Osteoblast (primary cell): Measurements from ENCODE around the gene PCDH9. TPM values are rescaled to one million over a fixed set of nuclear protein-coding genes. Genes with fewer than 3 reads are reported as not detected.

Source experiments
- DNase-seq: peaks from one replicate; pipeline ENCODE4 v3.0.0; 2011; ENCODE audit warnings: low spot score, mixed read lengths; ENCODE audit not compliant: insufficient read length; ENCODE audit errors: missing footprints
- H2AFZ ChIP-seq: 2 replicates; pipeline ENCODE4 v1.6.0; 2011; ENCODE audit warnings: mild to moderate bottlenecking, low read length
- H3K27ac ChIP-seq: 2 replicates; pipeline ENCODE4 v1.5.1; 2011; ENCODE audit warnings: mild to moderate bottlenecking, low read depth, low read length, moderate library complexity
- H3K27me3 ChIP-seq: 2 replicates; pipeline ENCODE4 v1.6.0; 2012; ENCODE audit warnings: mild to moderate bottlenecking, control low read depth, inconsistent platforms, low read length, moderate library complexity; ENCODE audit not compliant: insufficient read depth
- H3K36me3 ChIP-seq: 2 replicates; pipeline ENCODE4 v1.5.1; 2011; ENCODE audit warnings: mild to moderate bottlenecking, low read length, control low read depth, moderate library complexity; ENCODE audit not compliant: insufficient read depth
- H3K4me1 ChIP-seq: 2 replicates; pipeline ENCODE4 v1.5.1; 2011; ENCODE audit warnings: mild to moderate bottlenecking, low read length, control low read depth, moderate library complexity; ENCODE audit not compliant: insufficient read depth
- H3K4me2 ChIP-seq: 2 replicates; pipeline ENCODE4 v1.6.0; 2011; ENCODE audit warnings: mild to moderate bottlenecking, low read length; ENCODE audit not compliant: insufficient read depth
- H3K4me3 ChIP-seq: fragments of 200-600 bp; sonication (generic); 3 replicates; pipeline ENCODE4 v1.5.1; 2012; ENCODE audit warnings: mild to moderate bottlenecking, low read length, inconsistent platforms; ENCODE audit not compliant: insufficient read depth
- H3K79me2 ChIP-seq: 2 replicates; pipeline ENCODE4 v1.6.0; 2012; ENCODE audit warnings: mild to moderate bottlenecking, low read length, control low read depth, inconsistent platforms; ENCODE audit not compliant: insufficient read depth
- H3K9me3 ChIP-seq: 2 replicates; pipeline ENCODE4 v1.5.1; 2011; ENCODE audit warnings: low read depth, low read length, control low read depth
- H4K20me1 ChIP-seq: 2 replicates; pipeline ENCODE4 v1.6.0; 2012; ENCODE audit warnings: mild to moderate bottlenecking, low read length, control low read depth; ENCODE audit not compliant: insufficient read depth
- CTCF ChIP-seq: IDR thresholded peaks from 2 replicates; pipeline ENCODE4 v1.5.1; 2011; ENCODE audit warnings: mild to moderate bottlenecking, low read depth, low read length, moderate library complexity; ENCODE audit errors: extremely low read depth
- total RNA-seq: library from RNA; depleted of rRNA; stranded (reverse); fragments of >200 nt; gene quantifications from 2 replicates; pipeline ENCODE4 v1.2.3, GENCODE V29; 2012

The PCDH9 gene
- total RNA-seq = 1.1 and 2.9 TPM in 2 replicates

- Histone ChIP-seq H4K20me1 (no peaks in the 10 kb centered on the region), H2AFZ (peak within 1 kb of the TSS; percentile 96), H3K79me2 (no peaks in the 10 kb centered on the region), H3K9me3 (no peaks in the 10 kb centered on the region), H3K27me3 (no peaks in the 10 kb centered on the region), H3K27ac (peak within 1 kb of the TSS; percentile 82), H3K4me3 (peak within 1 kb of the TSS; percentile 89), H3K4me1 (peaks cover 14% of the 10 kb centered on the region), H3K4me2 (peak within 1 kb of the TSS; percentile 98), H3K36me3 (no peaks in the 10 kb centered on the region)
- no peak for TF ChIP-seq CTCF
- no peak for DNase-seq
Measured at GRCh38 chr13:67229481-67230403, at the start of gene PCDH9. Gene PCDH9, minus strand, starts transcription at chr13:67230336. Its CDS starts 1,896 bp downstream, at chr13:67228440.

- Histone ChIP-seq H3K4me1 (peaks cover 16% of the 10 kb centered on the region), H3K27me3 (no peaks in the 10 kb centered on the region), H2AFZ (peak overlapping the region; percentile 4), H3K36me3 (no peaks in the 10 kb centered on the region), H3K27ac (peak overlapping the region; percentile 86), H4K20me1 (no peaks in the 10 kb centered on the region), H3K4me2 (peak overlapping the region; percentile 54), H3K9me3 (no peaks in the 10 kb centered on the region), H3K4me3 (no peak overlapping the region), H3K79me2 (no peaks in the 10 kb centered on the region)
- no peak for TF ChIP-seq CTCF
- no peak for DNase-seq
Measured at GRCh38 chr13:67278235-67278634, 48.1 kb upstream of the PCDH9 start.

- Histone ChIP-seq H3K27me3 (no peaks in the 10 kb centered on the region), H2AFZ (no peak overlapping the region), H3K9me3 (no peaks in the 10 kb centered on the region), H3K36me3 (no peaks in the 10 kb centered on the region), H3K4me2 (peak overlapping the region; percentile 54), H4K20me1 (no peaks in the 10 kb centered on the region), H3K4me3 (no peak overlapping the region), H3K79me2 (no peaks in the 10 kb centered on the region), H3K4me1 (peaks cover 16% of the 10 kb centered on the region), H3K27ac (peak overlapping the region; percentile 63)
- no peak for DNase-seq
- no peak for TF ChIP-seq CTCF
Measured at GRCh38 chr13:67277581-67277980, 47.4 kb upstream of the PCDH9 start.

DNA sequence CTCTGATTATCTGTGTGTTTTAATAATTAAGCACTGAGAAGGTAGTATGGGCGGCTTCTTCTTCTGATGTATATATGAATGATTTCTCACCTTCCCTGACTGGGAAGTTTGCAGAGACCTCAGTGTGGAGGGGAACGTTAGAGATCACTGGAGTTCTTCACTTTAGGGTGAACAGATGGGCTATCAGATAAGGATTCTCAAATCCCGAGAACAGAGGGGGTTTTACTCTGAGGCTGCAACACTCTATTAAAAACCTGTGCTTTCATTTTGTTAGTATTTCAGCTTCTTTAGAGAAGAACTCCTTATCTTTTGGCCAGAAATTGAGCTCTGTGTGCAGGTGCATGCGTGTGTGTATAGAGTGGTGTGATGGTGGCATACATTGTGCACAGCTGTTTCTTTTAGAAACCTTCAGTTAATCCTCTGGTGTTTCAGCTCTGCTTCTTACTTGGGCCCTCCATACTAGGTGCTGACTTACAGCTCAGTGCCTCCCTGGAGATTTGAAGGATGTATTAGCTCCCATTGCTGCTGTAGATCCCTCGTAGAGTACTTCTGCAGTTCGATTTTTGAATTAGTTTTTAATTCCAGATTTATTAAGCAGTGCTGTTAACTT lies 45.3 kb upstream of the PCDH9 start:
- H3K4me2 ChIP-seq = no peak overlapping the region
- no peak overlapping the region for H3K4me3 ChIP-seq
- H3K9me3 ChIP-seq = no peaks in the 10 kb centered on the region
- H4K20me1 ChIP-seq = no peaks in the 10 kb centered on the region
- H2AFZ ChIP-seq = no peak overlapping the region
- TF ChIP-seq CTCF = no peak
- no peaks in the 10 kb centered on the region for H3K36me3 ChIP-seq
- peaks cover 16% of the 10 kb centered on the region for H3K4me1 ChIP-seq
- H3K79me2 ChIP-seq = no peaks in the 10 kb centered on the region
- DNase-seq = no peak
- H3K27me3 ChIP-seq = no peaks in the 10 kb centered on the region
- no peak overlapping the region for H3K27ac ChIP-seq
